Heart left ventricle (tissue), 13 donors: ENCODE results near the gene RFX3.

Experiments
- POLR2A ChIP-seq, 2 donors: fragments of 450-650 bp; IDR thresholded peaks; one replicate each; pipeline ENCODE4 v1.6.1; 2017; ENCODE audit warnings: antibody characterized with exemption in 2 of 2, mild to moderate bottlenecking in 2 of 2, moderate library complexity in 2 of 2
- TF ChIP-seq, protein P1 (sequence below), 12 donors: fragments of 200-600 bp; sonication (generic) in 4 of 12; IDR thresholded peaks; one replicate each; pipeline versions ENCODE4 v1.5.0 to v1.8.0; 2018 to 2022; ENCODE audit warnings: antibody characterized with exemption in 12 of 12, mild to moderate bottlenecking in 5 of 12
- donor health status: ischemic (EF 13 %, LVEDD 7.1; RV severe dilation, severe dysfunction).
- donor health status: DM: no; HTN: yes; CAD: no.
- donor health status: DM: no; HTN: no; CAD: no.
- donor health status: ischemic (EF 25% LVEDD 6.9; RV normal size, moderate dysfunction).
- donor health status: ischemic (EF 25% LVEDD 5.7; RV mildly dilated, moderate dysfunction).
- donor health status: ischemic (EF 35%, LVEDD 5.7; RV mildly dilated, moderate dysfunction).
- donor health status: nonischemic (EF 11% LVEDD 7.7; RV severe dilation, severe dysfunction).
- donor health status: DM: yes; HTN: yes; CAD: no.
- donor health status: PGD.
- donor health status: ischemic (EF 29% LVEDD 5.4; RV normal size, mild dysfunction).
- donor health status: nonischemic (EF 23%, LVEDD 6.1; RV moderate dilation, normal function).

DNA sequence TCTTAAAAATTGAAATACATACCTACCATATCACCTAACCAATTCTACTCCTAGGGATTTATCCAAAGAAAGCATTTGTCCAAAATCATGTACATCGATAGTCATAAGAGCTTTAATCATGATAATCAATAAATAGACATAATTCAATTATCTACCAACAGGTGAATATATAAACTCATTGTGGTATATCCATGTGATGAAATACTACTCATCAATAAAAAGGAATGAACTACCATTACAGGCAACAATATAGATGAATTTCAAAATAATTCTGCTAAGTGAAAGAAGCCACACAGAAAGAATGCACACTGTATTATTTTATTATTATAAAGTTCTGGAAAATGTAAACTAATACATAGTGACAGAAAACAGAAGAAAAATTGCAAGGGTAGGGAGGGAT, 81.8 kb downstream of the RFX3 start:
- TF ChIP-seq, protein P1, sequence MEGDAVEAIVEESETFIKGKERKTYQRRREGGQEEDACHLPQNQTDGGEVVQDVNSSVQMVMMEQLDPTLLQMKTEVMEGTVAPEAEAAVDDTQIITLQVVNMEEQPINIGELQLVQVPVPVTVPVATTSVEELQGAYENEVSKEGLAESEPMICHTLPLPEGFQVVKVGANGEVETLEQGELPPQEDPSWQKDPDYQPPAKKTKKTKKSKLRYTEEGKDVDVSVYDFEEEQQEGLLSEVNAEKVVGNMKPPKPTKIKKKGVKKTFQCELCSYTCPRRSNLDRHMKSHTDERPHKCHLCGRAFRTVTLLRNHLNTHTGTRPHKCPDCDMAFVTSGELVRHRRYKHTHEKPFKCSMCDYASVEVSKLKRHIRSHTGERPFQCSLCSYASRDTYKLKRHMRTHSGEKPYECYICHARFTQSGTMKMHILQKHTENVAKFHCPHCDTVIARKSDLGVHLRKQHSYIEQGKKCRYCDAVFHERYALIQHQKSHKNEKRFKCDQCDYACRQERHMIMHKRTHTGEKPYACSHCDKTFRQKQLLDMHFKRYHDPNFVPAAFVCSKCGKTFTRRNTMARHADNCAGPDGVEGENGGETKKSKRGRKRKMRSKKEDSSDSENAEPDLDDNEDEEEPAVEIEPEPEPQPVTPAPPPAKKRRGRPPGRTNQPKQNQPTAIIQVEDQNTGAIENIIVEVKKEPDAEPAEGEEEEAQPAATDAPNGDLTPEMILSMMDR (IDR thresholded peaks at IDR 0.05), result no peak
- no peak for TF ChIP-seq POLR2A (IDR thresholded peaks at IDR 0.05)
